Measurements from ENCODE around the gene LENG8. TPM values are rescaled to one million over a fixed set of nuclear protein-coding genes. Genes with fewer than 3 reads are reported as not detected.

LENG8 gene
- polyA plus RNA-seq, 1 donor from 2014 or later = 24.2 TPM

- Histone ChIP-seq H3K36me3 (ENCODE audit: insufficient read depth, low read length) (no peaks in the 10 kb centered on the region), H3K27ac (ENCODE audit: low read length) (no peak overlapping the region), H3K4me2 (ENCODE audit: low read length) (no peak overlapping the region)
Measured at GRCh38 chr19:54422136-54422535, 26.9 kb upstream of the LENG8 start.

GRCh38 chr19:54424201-54424600 lies 24.8 kb upstream of the LENG8 start:
- no peak overlapping the region for H3K4me2 ChIP-seq (ENCODE audit: low read length)
- no peaks in the 10 kb centered on the region for H3K9me2 ChIP-seq (ENCODE audit: insufficient read depth, low read length)
- TF ChIP-seq EP300 (conservative IDR thresholded peaks at IDR 0.05; ENCODE audit: poor library complexity, severe bottlenecking) (no peak), REST (IDR thresholded peaks at IDR 0.05; ENCODE audit: borderline replicate concordance) (no peak), POLR2AphosphoS5 (IDR thresholded peaks at IDR 0.05) (no peak), MXI1 (conservative IDR thresholded peaks at IDR 0.05; ENCODE audit: poor library complexity, severe bottlenecking) (no peak), CTCF (IDR thresholded peaks at IDR 0.05; ENCODE audit: poor library complexity, severe bottlenecking) (no peak), RAD21 (conservative IDR thresholded peaks at IDR 0.05) (no peak), SMC3 (conservative IDR thresholded peaks at IDR 0.05; ENCODE audit: poor library complexity) (no peak), EZH2 (IDR thresholded peaks at IDR 0.05; ENCODE audit: borderline replicate concordance, insufficient read depth, low read length, poor library complexity, severe bottlenecking) (no peak), TAF1 (IDR thresholded peaks at IDR 0.05; ENCODE audit: low read depth) (no peak)
- no peaks in the 10 kb centered on the region for H3K27me3 ChIP-seq (ENCODE audit: insufficient read depth, low read depth, low read length)
- H2AFZ ChIP-seq (ENCODE audit: low read depth, low read length) = no peak overlapping the region
- H3K79me2 ChIP-seq (replicated peaks; ENCODE audit: insufficient read depth, low read length) = peaks cover 14% of the 10 kb centered on the region
- H4K20me1 ChIP-seq (ENCODE audit: insufficient read depth) = no peaks in the 10 kb centered on the region
- H3F3A ChIP-seq (ENCODE audit: insufficient read depth, low read length, poor library complexity, severe bottlenecking) = no peaks in the 10 kb centered on the region
- H3K4me3 ChIP-seq (ENCODE audit: low read length) = no peak overlapping the region
- no peak overlapping the region for H3K27ac ChIP-seq (ENCODE audit: low read length)
- no peaks in the 10 kb centered on the region for H3K9me3 ChIP-seq (ENCODE audit: low read length)
- H3K9ac ChIP-seq (ENCODE audit: low read length) = no peak overlapping the region
- no peaks in the 10 kb centered on the region for H3K36me3 ChIP-seq (ENCODE audit: insufficient read depth, low read length)

More at GRCh38 chr19:54422136-54422535, 26.9 kb upstream of the LENG8 start:
- no peak overlapping the region for H3K9ac ChIP-seq (ENCODE audit: low read length)
- H3F3A ChIP-seq (ENCODE audit: insufficient read depth, low read length, poor library complexity, severe bottlenecking) = no peaks in the 10 kb centered on the region
- no peak for TF ChIP-seq MXI1 (conservative IDR thresholded peaks at IDR 0.05; ENCODE audit: poor library complexity, severe bottlenecking)
- no peak for TF ChIP-seq TAF1 (IDR thresholded peaks at IDR 0.05; ENCODE audit: low read depth)
- no peak for TF ChIP-seq EP300 (conservative IDR thresholded peaks at IDR 0.05; ENCODE audit: poor library complexity, severe bottlenecking)
- TF ChIP-seq CTCF (IDR thresholded peaks at IDR 0.05; ENCODE audit: poor library complexity, severe bottlenecking) = no peak
- no peak overlapping the region for H2AFZ ChIP-seq (ENCODE audit: low read depth, low read length)
- no peaks in the 10 kb centered on the region for H3K9me2 ChIP-seq (ENCODE audit: insufficient read depth, low read length)
- peaks cover 19% of the 10 kb centered on the region for H3K79me2 ChIP-seq (replicated peaks; ENCODE audit: insufficient read depth, low read length)
- H3K27me3 ChIP-seq (ENCODE audit: insufficient read depth, low read depth, low read length) = no peaks in the 10 kb centered on the region
- H3K9me3 ChIP-seq (ENCODE audit: low read length) = no peaks in the 10 kb centered on the region
- H3K4me3 ChIP-seq (ENCODE audit: low read length) = no peak overlapping the region
- H4K20me1 ChIP-seq (ENCODE audit: insufficient read depth) = no peaks in the 10 kb centered on the region
